SK-N-DZ (cell line): ENCODE measurements around the gene MYOF.

Experiments
- DNase-seq: peaks from one replicate; pipeline ENCODE4 v3.0.0-alpha.2; 2015; ENCODE audit warnings: low spot score
- small RNA-seq, 2 experiments: library from RNA; depleted of rRNA; stranded (forward); fragments of <200 nt; gene quantifications; one replicate each; pipeline ENCODE3, GENCODE V24; 2014

Gene MYOF

GRCh38 chr10:93261089-93261488 lies 221.0 kb downstream of the MYOF start:
- DNase-seq: no peak

GRCh38 chr10:93259126-93259525 lies 223.0 kb downstream of the MYOF start:
- no peak for DNase-seq

Small RNA genes within 50 kb of the gene (small RNA-seq; reads per million reads assigned to genes)
- gene RNA5SP323: 0 to 0.09 reads per million in 2 experiments
